Immature natural killer cell (primary cell): ENCODE results near the gene CHCHD6. TPM values are rescaled to one million over a fixed set of nuclear protein-coding genes. Genes with fewer than 3 reads are reported as not detected.
A peak's percentile ranks its signal among the peaks of the same experiment; 100 is the strongest.

Experiments
- DNase-seq, 3 donors: peaks; one replicate each; pipeline ENCODE4 v3.0.0; 2022; ENCODE audit warnings: mixed read lengths in 1 of 3
- H3K27ac Mint-ChIP-seq, 6 donors: one replicate each; pipeline ENCODE4 v1.8.0; 2020; ENCODE audit warnings: mixed read lengths in 6 of 6, mild to moderate bottlenecking in 5 of 6, inconsistent platforms in 4 of 6, moderate library complexity in 3 of 6
- H3K27me3 Mint-ChIP-seq, 3 donors: one replicate each; pipeline ENCODE4 v1.8.0; 2020 to 2021; ENCODE audit warnings: low read depth in 3 of 3, mild to moderate bottlenecking in 3 of 3, mixed read lengths in 3 of 3, moderate library complexity in 3 of 3, inconsistent platforms in 1 of 3
- H3K36me3 Mint-ChIP-seq, 3 donors: one replicate each; pipeline ENCODE4 v1.8.0; 2020; ENCODE audit warnings: mixed read lengths in 3 of 3, inconsistent platforms in 2 of 3, mild to moderate bottlenecking in 2 of 3
- H3K4me1 Mint-ChIP-seq, 2 donors: one replicate each; pipeline ENCODE4 v1.8.0; 2020; ENCODE audit warnings: inconsistent platforms in 2 of 2, mild to moderate bottlenecking in 2 of 2, mixed read lengths in 2 of 2, moderate library complexity in 1 of 2
- H3K4me3 Mint-ChIP-seq, 5 donors: one replicate each; pipeline ENCODE4 v1.8.0; 2020; ENCODE audit warnings: mild to moderate bottlenecking in 5 of 5, mixed read lengths in 5 of 5, inconsistent platforms in 3 of 5, moderate library complexity in 3 of 5
- H3K9me3 Mint-ChIP-seq, 6 donors: one replicate each; pipeline ENCODE4 v1.8.0; 2020; ENCODE audit warnings: mild to moderate bottlenecking in 6 of 6, mixed read lengths in 6 of 6, inconsistent platforms in 4 of 6, moderate library complexity in 3 of 6
- polyA plus RNA-seq, 3 donors: library from polyadenylated mRNA; unstranded; fragments of 300-500 nt; fragmentation: Illumina TruSeq; gene quantifications; one replicate each; pipeline ENCODE4 v1.2.3, GENCODE V29; 2021

The CHCHD6 gene
- polyA plus RNA-seq, 3 donors from 2014 or later, result 9.7 to 12.9 (median 9.7) TPM

DNA sequence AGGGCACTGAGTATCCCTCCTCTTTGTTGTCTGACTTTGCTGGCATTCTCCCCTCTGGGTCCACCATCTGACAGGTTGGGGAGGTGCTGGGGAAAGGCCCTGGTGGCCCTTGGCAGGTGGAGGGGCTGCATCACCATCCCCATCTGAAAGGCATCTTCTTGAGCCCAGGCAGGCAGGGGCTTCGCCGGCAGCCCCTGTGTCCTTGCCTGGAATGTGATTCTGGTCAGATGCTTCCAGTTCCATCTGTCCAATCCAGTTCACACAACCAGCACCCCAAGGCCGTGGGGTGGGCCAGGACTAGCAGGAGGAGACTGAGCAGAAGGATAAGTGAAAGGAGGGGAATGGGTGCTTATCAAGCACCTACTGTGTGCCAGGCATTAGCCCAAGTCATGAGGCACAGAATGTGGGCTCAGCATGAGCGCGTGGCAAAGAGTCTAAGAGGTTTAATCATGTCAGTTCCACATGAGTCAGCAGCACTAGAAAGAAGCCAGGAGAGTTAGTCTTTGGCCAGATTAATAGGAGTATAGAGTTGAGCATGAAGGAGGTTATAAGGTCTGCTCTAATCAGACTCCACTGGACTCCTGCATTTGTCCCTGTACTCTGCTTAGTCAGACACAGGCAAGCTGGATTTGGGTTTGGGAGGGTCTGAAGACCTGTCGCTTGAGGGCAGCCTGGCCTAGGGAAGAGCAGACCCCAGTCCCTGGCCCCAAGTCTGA, 38.7 kb upstream of the CHCHD6 start:
- Mint-ChIP-seq H3K4me3 (peak overlapping the region in 2 of 5 donors; percentile 33 to 56), H3K4me1 (peaks cover 14 to 15% of the 10 kb centered on the region in 2 donors), H3K27ac (no peak overlapping the region), H3K9me3 (peaks cover 0 to 1% (median 0%) of the 10 kb centered on the region in 6 donors), H3K36me3 (no peaks in the 10 kb centered on the region), H3K27me3 (peaks cover 2 to 10% (median 7%) of the 10 kb centered on the region in 3 donors)
- DNase-seq, result no peak

DNA sequence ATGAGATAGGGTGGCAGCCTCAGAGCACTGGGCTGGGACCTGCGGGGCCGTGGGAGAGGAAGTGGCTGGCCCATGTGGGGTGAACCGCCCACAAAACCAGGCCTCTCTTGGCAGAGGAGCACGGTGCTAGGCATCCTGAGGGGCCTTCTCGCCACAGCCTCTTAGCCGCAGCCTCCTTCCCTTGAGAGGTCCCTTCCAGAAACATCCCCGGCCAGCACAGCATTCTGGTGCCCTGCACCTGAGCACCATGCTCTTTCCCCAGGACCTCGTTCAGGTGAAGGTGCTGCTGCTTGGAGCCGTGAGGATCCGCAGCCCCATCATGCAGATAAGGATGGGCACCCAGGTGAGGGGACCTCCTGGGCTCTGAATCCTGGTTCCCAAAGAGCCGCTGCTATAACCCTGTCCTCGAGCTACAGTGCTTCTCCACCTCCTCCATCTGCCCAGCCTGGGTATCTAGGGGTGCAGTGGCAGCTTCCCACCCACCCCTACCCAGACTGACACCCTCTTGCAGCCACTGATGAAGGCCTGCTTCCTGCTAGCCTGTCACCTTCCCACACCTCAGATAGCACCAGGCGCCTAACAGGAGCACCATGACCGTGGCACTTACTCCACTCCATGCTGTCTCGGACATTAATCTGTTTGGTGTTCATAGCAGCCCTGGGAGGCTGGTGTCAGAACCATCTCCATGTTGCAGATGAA, 37.9 kb upstream of the CHCHD6 start:
- no peak for DNase-seq
- Mint-ChIP-seq H3K27me3 (peaks cover 2 to 8% (median 7%) of the 10 kb centered on the region in 3 donors), H3K4me3 (peak overlapping the region in 2 of 5 donors; percentile 14 to 56), H3K9me3 (peaks cover 0 to 5% (median 2%) of the 10 kb centered on the region in 6 donors), H3K4me1 (peaks cover 14 to 15% of the 10 kb centered on the region in 2 donors), H3K27ac (peak overlapping the region in 1 of 6 donors; percentile 40), H3K36me3 (peaks cover 0 to 5% (median 4%) of the 10 kb centered on the region in 3 donors)

DNA sequence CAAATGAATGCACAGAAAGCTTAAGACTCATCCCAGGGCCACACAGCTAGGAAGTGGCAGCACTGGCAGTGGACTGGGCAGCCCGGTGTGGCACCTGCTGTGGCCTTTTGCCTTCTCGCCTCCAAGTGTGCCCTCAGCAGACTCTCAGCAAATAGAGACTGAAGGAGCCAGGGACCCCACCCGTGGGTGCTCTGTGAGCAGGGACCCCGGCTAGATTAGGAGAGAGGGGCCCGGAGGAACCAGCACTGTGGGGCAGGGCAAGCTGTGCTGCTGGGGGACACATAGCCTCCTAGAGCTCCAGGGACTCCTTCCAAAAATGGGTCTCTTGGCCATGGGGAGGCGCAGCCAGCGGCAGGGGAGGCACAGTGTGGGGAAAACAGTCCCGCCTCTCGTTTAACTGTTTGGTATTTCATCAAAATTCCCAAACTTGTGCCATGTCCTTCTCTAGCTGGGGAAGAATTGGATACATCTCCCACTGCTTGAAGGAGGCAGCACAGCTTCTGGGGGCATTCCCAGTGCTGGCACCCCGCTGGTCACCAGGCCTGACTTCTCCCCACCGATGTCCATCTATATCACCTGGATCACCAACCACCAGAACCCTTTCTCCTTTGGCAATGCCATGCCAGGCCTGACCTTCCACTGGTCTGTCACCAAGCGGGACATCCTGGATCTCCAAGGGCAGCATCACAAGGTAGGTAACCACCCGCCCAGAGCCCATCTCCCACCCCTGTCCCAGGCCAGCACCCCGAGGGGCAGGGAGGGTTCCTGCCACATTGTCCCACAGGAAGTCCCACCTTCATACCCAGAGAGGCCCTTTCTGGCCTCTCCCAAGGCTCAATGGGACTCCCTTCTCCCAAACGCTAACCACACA, 37.1 kb upstream of the CHCHD6 start:
- H3K4me3 Mint-ChIP-seq, result no peak overlapping the region

DNA sequence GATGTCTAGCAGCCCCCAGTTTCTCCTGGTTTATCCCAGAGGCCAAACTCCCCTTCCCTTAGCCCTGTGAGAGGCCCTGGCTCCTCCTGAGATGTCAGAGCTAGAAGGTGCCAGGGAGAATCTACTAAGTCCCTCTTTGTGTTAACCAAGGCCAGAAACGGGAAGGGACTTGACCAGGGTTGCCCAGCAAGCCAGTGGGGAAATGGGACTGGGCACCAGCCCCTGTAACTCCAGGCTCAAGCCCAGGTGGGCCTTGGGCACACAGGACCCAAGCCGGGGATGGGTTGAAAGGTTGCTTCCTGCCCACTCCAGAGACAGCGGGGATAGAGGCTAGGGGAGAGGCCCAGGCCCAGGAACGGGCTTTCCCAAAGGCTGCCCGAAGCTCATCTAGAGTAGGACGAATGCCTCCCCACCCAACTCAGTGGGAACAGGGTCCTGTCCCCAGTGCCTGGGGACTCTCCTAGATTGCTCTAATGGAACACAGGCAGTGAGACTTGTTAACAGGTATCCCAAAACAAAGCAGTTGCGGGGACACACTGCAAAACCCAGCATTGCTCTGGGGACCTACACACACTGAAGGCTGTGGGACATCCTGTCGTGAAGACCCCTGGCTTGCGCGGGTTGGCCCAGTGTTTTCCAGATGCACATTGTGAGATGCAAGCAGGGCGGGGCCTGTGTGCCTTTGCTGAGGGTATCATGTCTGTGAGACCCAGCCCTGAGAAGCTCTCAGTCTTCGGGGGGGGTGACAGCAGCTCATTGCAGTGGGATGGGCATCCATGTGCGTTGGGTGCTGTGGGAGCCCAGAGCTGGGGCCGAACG, 36.2 kb upstream of the CHCHD6 start:
- Mint-ChIP-seq H3K27me3 (peaks cover 2 to 3% (median 3%) of the 10 kb centered on the region in 3 donors), H3K4me1 (peaks cover 14 to 15% of the 10 kb centered on the region in 2 donors), H3K4me3 (no peak overlapping the region), H3K9me3 (peaks cover 0 to 9% (median 3%) of the 10 kb centered on the region in 6 donors), H3K27ac (no peak overlapping the region), H3K36me3 (peaks cover 3 to 7% (median 6%) of the 10 kb centered on the region in 3 donors)
- no peak for DNase-seq

More for the DNA sequence above, 37.1 kb upstream of the CHCHD6 start:
- Mint-ChIP-seq H3K9me3 (peaks cover 0 to 9% (median 3%) of the 10 kb centered on the region in 6 donors), H3K4me1 (peaks cover 14 to 15% of the 10 kb centered on the region in 2 donors), H3K27me3 (peaks cover 2 to 3% (median 3%) of the 10 kb centered on the region in 3 donors), H3K36me3 (peaks cover 3 to 7% (median 6%) of the 10 kb centered on the region in 3 donors), H3K27ac (no peak overlapping the region)
- no peak for DNase-seq

DNA sequence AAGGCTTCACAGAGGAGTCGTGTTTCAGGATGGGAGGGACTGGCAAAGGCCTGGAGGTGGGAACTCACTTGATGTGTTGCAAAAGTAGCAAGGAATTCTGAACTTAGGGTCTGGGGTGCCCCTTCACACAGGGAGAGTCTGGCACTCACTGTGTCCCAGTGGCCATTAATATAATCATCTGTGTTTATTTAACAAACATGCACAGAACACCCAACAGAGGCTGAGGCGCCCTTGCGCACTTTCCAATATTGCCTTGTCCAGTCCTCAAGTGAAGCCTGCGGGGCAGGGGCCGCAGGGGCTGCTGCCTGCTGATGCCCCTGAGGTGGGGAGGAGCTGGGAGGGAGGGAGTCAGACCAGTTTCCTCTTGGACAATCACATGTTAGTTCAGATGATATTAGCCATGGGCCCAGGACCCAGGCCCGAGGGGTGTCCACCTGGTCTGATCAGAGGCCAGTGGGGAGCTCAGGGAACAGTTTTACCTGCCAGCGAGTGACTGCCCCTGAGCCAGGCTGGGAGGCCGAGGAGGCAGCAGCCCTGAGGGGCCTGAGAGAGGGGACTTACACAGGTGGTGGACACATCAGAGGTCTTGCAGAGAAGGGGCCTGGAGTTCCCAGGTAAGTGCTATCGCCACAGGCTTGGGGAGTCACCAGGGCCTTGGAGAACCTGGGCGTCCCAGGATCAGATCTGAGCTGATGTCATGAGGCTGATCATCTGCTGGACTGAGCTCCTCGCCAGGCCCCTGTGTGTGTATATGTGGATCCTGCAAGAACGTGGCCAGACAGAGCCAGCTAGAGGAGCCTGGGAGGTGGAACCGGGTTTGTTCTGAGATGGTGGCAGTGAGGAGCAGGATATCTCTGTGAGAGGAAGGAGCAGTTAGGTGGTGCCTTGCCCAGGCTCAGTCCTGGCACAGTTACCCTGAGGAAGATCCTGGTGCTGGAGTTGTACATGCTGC, 35.3 kb upstream of the CHCHD6 start:
- Mint-ChIP-seq H3K4me1 (peaks cover 14 to 15% of the 10 kb centered on the region in 2 donors), H3K4me3 (no peak overlapping the region), H3K9me3 (peaks cover 0 to 9% (median 3%) of the 10 kb centered on the region in 6 donors), H3K27me3 (peaks cover 2 to 3% (median 3%) of the 10 kb centered on the region in 3 donors), H3K36me3 (peaks cover 3 to 7% (median 6%) of the 10 kb centered on the region in 3 donors), H3K27ac (no peak overlapping the region)
- DNase-seq, result no peak

DNA sequence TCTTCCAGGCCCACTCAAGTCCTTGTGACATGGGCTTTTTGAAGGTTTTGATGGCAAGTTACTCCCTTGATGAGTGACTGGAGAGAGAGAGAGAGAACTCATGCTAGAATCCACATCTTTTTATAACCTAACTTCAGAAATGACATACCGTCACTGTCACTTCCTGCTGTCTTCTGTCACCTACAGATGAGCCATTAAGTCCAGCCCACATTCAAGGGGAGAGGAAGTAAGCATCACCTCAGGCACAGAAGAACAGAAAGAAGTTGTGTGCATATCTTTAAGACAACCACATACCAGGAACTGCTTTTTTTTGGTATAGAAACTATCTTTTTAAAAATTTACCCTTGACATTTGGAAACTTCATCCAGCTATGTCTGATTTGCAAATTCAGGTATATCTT, 32.5 kb upstream of the CHCHD6 start:
- Mint-ChIP-seq H3K9me3 (peaks cover 0 to 9% (median 5%) of the 10 kb centered on the region in 6 donors), H3K4me1 (peaks cover 0 to under 1% of the 10 kb centered on the region in 2 donors), H3K27me3 (peaks cover 0 to 2% (median 2%) of the 10 kb centered on the region in 3 donors), H3K4me3 (no peak overlapping the region), H3K36me3 (peaks cover 3 to 13% (median 6%) of the 10 kb centered on the region in 3 donors), H3K27ac (peak overlapping the region in 2 of 6 donors; percentile 40 to 49)
- no peak for DNase-seq

DNA sequence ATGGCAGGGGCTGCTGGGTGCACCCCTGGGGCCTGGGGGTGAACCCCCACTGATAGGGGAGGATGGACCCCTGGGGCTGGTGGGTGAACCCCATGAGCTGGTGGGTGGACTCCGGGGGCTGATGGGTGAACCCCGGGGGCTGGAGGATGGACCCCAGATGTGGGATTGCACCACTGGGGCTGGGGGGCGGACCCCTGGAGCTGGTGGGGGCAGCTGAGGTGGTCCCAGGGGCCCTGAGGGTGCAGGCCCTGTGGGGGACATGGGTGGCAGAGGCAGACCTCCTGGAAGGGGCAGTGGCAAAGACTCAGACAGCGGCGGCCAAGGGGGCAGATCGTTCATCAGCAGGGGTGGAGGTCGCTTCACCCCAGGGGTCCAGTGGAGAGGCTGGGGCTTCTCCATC, 31.7 kb upstream of the CHCHD6 start:
- Mint-ChIP-seq H3K36me3 (peaks cover 3 to 13% (median 6%) of the 10 kb centered on the region in 3 donors), H3K4me1 (no peaks in the 10 kb centered on the region), H3K4me3 (no peak overlapping the region), H3K27me3 (peaks cover 0 to 4% (median 2%) of the 10 kb centered on the region in 3 donors), H3K27ac (no peak overlapping the region), H3K9me3 (peaks cover 0 to 9% (median 5%) of the 10 kb centered on the region in 6 donors)
- DNase-seq, result no peak

DNA sequence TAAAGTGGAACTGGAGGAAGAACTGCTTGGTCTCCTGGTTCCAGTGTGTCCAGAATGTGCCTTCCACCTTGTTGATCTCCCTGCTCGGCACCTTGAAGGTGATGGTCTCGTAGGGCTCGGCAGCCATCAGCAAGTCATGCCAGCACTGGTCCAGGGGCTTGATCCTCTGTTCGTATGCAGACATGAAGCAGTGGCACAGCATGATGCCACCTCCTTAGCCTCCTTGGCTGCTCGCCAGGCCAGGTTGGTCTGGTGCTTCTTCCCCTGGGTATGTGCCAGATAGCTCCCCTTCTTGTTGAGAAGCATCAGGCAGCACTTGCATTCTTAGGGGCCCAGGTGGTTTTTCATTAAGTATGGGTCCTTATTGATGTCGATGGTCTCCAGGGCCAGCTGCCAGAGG, 31.3 kb upstream of the CHCHD6 start:
- Mint-ChIP-seq H3K4me1 (no peaks in the 10 kb centered on the region), H3K9me3 (peaks cover 0 to 9% (median 5%) of the 10 kb centered on the region in 6 donors), H3K36me3 (peaks cover 3 to 13% (median 6%) of the 10 kb centered on the region in 3 donors), H3K27ac (no peak overlapping the region), H3K27me3 (peaks cover 0 to 4% (median 2%) of the 10 kb centered on the region in 3 donors), H3K4me3 (no peak overlapping the region)
- no peak for DNase-seq

DNA sequence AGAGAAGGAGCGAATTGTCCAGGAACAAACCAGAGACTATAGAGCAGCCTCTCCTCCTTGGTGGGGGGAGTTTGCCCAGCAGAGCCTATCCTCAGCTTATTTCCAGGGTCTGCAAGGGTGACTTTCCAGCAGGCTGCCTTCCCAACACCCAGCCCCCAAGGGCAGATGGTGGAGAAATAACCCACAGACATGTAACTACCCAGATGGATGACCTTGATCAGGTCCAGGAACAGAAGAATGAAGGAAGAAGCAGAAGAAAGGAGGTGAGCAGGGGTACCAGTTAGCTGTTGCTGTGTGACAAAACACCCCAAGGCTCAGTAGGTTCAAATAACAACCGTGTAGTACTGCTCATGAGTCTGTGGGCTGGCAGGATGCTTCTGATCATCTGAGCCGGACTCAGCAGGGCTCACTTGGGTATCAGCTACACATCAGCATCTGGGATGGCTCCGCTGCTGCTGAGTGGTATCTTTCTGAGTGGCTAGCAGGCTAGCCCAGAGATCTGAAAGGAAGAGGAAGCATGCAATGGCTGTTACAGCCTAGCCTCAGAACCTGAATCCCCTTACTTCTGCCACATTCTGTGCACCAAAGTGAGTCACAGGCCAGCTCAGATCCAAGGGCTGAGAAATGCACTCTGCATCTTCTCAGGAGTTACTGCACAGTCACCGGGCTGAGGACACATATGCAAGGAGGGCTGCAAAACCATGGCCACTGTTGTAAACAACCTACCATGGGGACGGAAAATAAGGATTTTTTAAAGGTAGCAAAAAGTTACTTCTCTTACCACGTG, 26.9 kb upstream of the CHCHD6 start:
- peaks cover 0 to 6% (median 0%) of the 10 kb centered on the region in 3 donors for H3K36me3 Mint-ChIP-seq
- DNase-seq, result no peak
- H3K9me3 Mint-ChIP-seq, result peaks cover 0 to 6% (median 0%) of the 10 kb centered on the region in 6 donors
- peaks cover 0 to 6% (median 4%) of the 10 kb centered on the region in 3 donors for H3K27me3 Mint-ChIP-seq
- no peak overlapping the region for H3K4me3 Mint-ChIP-seq
- H3K4me1 Mint-ChIP-seq, result peaks cover 3 to 4% of the 10 kb centered on the region in 2 donors
- H3K27ac Mint-ChIP-seq, result no peak overlapping the region

DNA sequence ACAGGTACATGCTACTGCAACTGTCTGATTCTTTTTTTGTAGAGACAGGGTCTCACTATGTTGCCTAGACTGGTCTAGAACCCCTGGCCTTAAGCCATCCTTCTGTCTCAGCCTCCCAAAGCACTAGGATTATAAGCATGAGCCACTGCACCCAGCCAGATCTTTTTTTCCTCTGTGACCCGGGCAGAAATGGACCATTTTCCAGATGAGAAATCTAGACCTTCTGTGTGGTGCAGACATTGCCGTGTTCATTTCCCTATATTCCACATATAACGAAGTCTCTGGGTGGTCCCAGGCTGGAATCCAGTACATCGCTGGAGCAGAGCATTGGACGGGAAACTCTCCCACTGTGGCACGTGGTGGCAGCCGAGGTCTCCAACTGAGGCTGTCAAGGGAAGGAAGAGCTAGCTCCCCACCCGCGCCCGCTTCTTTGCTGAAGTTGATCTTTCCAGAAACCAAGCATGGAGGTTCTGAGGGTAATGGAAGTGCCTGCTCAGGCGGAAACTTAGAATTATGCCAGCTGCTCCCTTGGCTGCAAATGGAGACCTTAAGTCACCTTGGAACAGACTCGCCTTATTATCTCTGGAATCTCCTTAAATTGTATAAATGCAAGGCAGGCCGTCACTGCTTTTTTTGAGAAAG, 26.1 kb upstream of the CHCHD6 start:
- Mint-ChIP-seq H3K4me1 (peaks cover 3 to 4% of the 10 kb centered on the region in 2 donors), H3K4me3 (no peak overlapping the region), H3K9me3 (peaks cover 0 to 6% (median 0%) of the 10 kb centered on the region in 6 donors), H3K36me3 (peaks cover 0 to 6% (median 0%) of the 10 kb centered on the region in 3 donors), H3K27ac (no peak overlapping the region), H3K27me3 (peaks cover 0 to 6% (median 4%) of the 10 kb centered on the region in 3 donors)
- DNase-seq, result no peak
